ENCODE data around the gene AFG1L. TPM values are rescaled to one million over a fixed set of nuclear protein-coding genes. Genes with fewer than 3 reads are reported as not detected.

The AFG1L gene
- total RNA-seq, 4 donors from 2014 or later: 2.8 to 10.5 (median 3.9) TPM

DNA sequence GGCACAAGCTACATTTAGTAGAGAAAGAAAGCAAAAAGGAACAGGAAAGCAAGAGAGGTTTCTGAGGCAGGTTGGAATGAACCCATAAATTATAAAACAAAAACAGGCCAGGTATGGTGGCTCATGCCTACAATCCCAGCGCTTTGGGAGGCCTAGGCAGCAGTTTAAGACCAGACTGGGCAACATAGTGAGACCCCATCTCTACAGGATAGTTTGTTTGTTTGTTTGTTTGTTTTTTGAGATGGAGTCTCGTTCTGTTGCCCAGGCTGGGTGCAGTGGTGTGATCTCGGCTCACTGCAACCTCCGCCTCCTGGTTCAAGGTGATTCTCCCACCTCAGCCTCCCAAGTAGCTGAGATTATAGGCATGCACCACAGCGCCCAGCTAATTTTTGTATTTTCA, 49.0 kb downstream of the AFG1L start:
- Histone ChIP-seq H3K4me3 (no peak overlapping the region), H3K9me3 (no peaks in the 10 kb centered on the region), H3K27ac (no peak overlapping the region), H3K36me3 (peaks cover 0 to 4% (median 0%) of the 10 kb centered on the region in 3 donors), H3K27me3 (no peaks in the 10 kb centered on the region), H3K4me1 (no peaks in the 10 kb centered on the region)
- 91 to 93% methylated on average over 5 of the region's 5 CpGs for WGBS, 2 donors
- intact Hi-C loops (cut with DNase I): no loop called here
- TF ChIP-seq, protein P1, sequence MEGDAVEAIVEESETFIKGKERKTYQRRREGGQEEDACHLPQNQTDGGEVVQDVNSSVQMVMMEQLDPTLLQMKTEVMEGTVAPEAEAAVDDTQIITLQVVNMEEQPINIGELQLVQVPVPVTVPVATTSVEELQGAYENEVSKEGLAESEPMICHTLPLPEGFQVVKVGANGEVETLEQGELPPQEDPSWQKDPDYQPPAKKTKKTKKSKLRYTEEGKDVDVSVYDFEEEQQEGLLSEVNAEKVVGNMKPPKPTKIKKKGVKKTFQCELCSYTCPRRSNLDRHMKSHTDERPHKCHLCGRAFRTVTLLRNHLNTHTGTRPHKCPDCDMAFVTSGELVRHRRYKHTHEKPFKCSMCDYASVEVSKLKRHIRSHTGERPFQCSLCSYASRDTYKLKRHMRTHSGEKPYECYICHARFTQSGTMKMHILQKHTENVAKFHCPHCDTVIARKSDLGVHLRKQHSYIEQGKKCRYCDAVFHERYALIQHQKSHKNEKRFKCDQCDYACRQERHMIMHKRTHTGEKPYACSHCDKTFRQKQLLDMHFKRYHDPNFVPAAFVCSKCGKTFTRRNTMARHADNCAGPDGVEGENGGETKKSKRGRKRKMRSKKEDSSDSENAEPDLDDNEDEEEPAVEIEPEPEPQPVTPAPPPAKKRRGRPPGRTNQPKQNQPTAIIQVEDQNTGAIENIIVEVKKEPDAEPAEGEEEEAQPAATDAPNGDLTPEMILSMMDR (IDR thresholded peaks at IDR 0.05): no peak
- TF ChIP-seq POLR2A (IDR thresholded peaks at IDR 0.05): no peak
- no peak for DNase-seq

GRCh38 chr6:108348655-108349349, 53.9 kb downstream of the AFG1L start:
- Histone ChIP-seq H3K27me3 (no peaks in the 10 kb centered on the region), H3K36me3 (peaks cover 0 to 4% (median 0%) of the 10 kb centered on the region in 3 donors), H3K9me3 (no peaks in the 10 kb centered on the region), H3K4me1 (no peaks in the 10 kb centered on the region), H3K27ac (no peak overlapping the region), H3K4me3 (no peak overlapping the region)
- intact Hi-C loops (cut with DNase I): no loop called here
- TF ChIP-seq POLR2A (IDR thresholded peaks at IDR 0.05): no peak
- TF ChIP-seq, protein P1 (IDR thresholded peaks at IDR 0.05): no peak
- no peak for DNase-seq
- 86 to 92% methylated on average over 5 of the region's 5 CpGs for WGBS, 2 donors

DNA sequence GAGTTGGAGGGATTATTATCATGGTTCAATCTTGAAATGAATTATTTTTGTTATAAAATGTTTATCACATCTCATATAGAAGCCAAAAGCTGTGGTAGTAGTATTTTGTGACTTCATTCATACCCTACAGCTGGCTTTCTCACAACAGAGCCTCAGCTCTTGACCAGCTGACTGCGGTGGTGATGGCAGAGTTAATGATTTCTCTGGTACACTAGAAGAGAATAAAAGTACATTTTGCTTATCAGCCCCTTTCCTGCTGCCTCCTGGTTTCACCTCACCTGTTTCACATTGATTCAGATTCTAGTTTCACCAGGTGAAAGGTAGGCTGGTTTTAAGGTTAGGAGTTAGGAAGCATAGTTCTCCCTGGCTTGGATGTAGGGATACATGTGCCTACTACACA, 55.7 kb downstream of the AFG1L start:
- intact Hi-C loops (cut with DNase I): no loop called here
- no peak for DNase-seq
- Histone ChIP-seq H3K9me3 (no peaks in the 10 kb centered on the region), H3K36me3 (peaks cover 0 to 4% (median 0%) of the 10 kb centered on the region in 3 donors), H3K4me1 (no peaks in the 10 kb centered on the region), H3K27ac (no peak overlapping the region), H3K4me3 (no peak overlapping the region), H3K27me3 (no peaks in the 10 kb centered on the region)
- no peak for TF ChIP-seq POLR2A (IDR thresholded peaks at IDR 0.05)
- TF ChIP-seq, protein P1 (IDR thresholded peaks at IDR 0.05): no peak
- WGBS, 2 donors: 87 to 100% methylated on average over 1 of the region's 1 CpG

GRCh38 chr6:108353853-108354252, 59.0 kb downstream of the AFG1L start:
- Histone ChIP-seq H3K4me3 (no peak overlapping the region), H3K36me3 (peaks cover 0 to 25% (median 0%) of the 10 kb centered on the region in 3 donors), H3K4me1 (no peaks in the 10 kb centered on the region), H3K27ac (no peak overlapping the region), H3K27me3 (no peaks in the 10 kb centered on the region), H3K9me3 (no peaks in the 10 kb centered on the region)
- intact Hi-C loops (cut with DNase I): no loop called here
- no peak for DNase-seq
- WGBS, 2 donors: 85 to 95% methylated on average over 1 of the region's 1 CpG
- TF ChIP-seq, protein P1 (IDR thresholded peaks at IDR 0.05): no peak
- TF ChIP-seq POLR2A (IDR thresholded peaks at IDR 0.05): no peak

GRCh38 chr6:108355120-108355519, 60.3 kb downstream of the AFG1L start:
- no peaks in the 10 kb centered on the region for H3K4me1 ChIP-seq
- intact Hi-C loops (cut with DNase I): no loop called here
- 90 to 95% methylated on average over 2 of the region's 2 CpGs for WGBS, 2 donors
- peaks cover 0 to 29% (median 0%) of the 10 kb centered on the region in 3 donors for H3K36me3 ChIP-seq
- no peaks in the 10 kb centered on the region for H3K9me3 ChIP-seq
- no peaks in the 10 kb centered on the region for H3K27me3 ChIP-seq
- no peak for DNase-seq
- no peak for TF ChIP-seq POLR2A (IDR thresholded peaks at IDR 0.05)
- TF ChIP-seq, protein P1 (IDR thresholded peaks at IDR 0.05): no peak
- H3K27ac ChIP-seq: no peak overlapping the region
- H3K4me3 ChIP-seq: no peak overlapping the region
